Body of pancreas (tissue), 4 donors: ENCODE measurements around the gene HDHD3.

ENCODE experiments used
- POLR2A ChIP-seq, 3 donors: fragments of 450-650 bp; IDR thresholded peaks; one replicate each; pipeline ENCODE4 v1.6.1; 2016; ENCODE audit warnings: antibody characterized with exemption in 3 of 3, mild to moderate bottlenecking in 2 of 3
- TF ChIP-seq, protein P1 (sequence below), 7 experiments: fragments of 450-650 bp in 4 of 7; fragments of 200-600 bp in 3 of 7; sonication (generic) in 3 of 7; IDR thresholded peaks; one replicate each; pipeline ENCODE4 v1.5.1; 2016 to 2019; ENCODE audit warnings: antibody characterized with exemption in 7 of 7

DNA sequence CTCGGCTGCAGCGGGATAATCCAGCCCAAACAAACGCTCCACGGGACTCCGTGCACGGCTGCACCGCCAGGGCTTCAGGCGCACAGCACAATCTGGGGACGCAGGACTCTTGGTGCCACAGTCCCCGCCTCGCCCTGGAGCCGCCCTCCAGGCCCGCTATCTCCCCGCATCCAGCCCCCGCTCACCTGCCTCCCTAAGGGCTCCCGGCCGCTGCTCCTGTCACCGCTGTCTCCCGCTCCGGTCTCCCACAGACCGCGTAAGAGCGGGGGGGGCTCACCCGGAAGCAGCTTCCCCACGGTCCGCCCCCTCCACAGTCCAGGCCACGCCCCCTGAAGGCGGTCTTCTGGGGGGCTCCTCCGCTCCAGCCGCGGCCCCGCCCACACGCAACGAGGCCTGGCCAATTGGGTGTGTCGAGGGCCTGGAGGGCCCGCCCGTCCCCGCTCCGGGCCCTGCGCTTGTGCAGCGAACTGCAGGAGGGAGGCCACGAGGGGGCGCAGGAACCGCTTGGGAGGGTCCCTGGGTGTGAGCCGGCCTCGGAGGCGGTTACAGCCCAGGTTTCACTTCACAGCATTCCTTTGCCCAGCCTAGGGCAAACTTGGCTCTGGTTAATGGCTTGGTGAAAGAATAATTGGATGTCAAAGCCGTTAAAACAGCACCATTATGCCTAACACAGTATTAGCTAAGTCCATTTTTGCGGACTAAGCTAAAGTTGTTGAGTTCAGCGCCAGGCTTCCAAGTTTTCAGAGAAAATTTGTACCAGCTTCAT lies 24.4 kb upstream of the HDHD3 start, which contains the start of gene ALAD:
- TF ChIP-seq, protein P1, sequence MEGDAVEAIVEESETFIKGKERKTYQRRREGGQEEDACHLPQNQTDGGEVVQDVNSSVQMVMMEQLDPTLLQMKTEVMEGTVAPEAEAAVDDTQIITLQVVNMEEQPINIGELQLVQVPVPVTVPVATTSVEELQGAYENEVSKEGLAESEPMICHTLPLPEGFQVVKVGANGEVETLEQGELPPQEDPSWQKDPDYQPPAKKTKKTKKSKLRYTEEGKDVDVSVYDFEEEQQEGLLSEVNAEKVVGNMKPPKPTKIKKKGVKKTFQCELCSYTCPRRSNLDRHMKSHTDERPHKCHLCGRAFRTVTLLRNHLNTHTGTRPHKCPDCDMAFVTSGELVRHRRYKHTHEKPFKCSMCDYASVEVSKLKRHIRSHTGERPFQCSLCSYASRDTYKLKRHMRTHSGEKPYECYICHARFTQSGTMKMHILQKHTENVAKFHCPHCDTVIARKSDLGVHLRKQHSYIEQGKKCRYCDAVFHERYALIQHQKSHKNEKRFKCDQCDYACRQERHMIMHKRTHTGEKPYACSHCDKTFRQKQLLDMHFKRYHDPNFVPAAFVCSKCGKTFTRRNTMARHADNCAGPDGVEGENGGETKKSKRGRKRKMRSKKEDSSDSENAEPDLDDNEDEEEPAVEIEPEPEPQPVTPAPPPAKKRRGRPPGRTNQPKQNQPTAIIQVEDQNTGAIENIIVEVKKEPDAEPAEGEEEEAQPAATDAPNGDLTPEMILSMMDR (IDR thresholded peaks at IDR 0.05) = peak; percentile 90 to 99 (median 97)
- peak; percentile 21 to 84 (median 82) for TF ChIP-seq POLR2A (IDR thresholded peaks at IDR 0.05)
